WTC11 (cell line): ENCODE data around the gene MIR17HG. TPM values are rescaled to one million over a fixed set of nuclear protein-coding genes. Genes with fewer than 3 reads are reported as not detected.

Source experiments
- ATAC-seq: fragments of 200-7000 bp; cut with Tn5 transposase; 2 replicates; pipeline ENCODE4 v1.10.0; 2021; ENCODE audit warnings: mild to moderate bottlenecking, moderate library complexity
- CTCF ChIA-PET: fragments of 300-600 bp; sonication (Branson Sonifier 250); formaldehyde crosslinking; loops from one replicate; lab custom pipeline; 2021; ENCODE audit warnings: antibody characterized with exemption; lab: Charles Lee
- POLR2A ChIA-PET: fragments of 350-600 bp; sonication (Branson Sonifier 250); formaldehyde crosslinking; loops from one replicate; lab custom pipeline; 2021; ENCODE audit warnings: antibody characterized with exemption; lab: Charles Lee
- DNase-seq: peaks from one replicate; pipeline ENCODE4 v3.0.0; 2021; ENCODE audit warnings: low spot score
- H3K27ac Mint-ChIP-seq: 2 replicates; pipeline ENCODE4 v1.8.0; 2021; ENCODE audit warnings: mixed read lengths
- H3K27me3 Mint-ChIP-seq: 2 replicates; pipeline ENCODE4 v1.8.0; 2021; ENCODE audit warnings: low read depth, mild to moderate bottlenecking, moderate library complexity, mixed read lengths
- H3K36me3 Mint-ChIP-seq: 2 replicates; pipeline ENCODE4 v1.8.0; 2021; ENCODE audit warnings: mixed read lengths
- H3K4me1 Mint-ChIP-seq: 2 replicates; pipeline ENCODE4 v1.8.0; 2022; ENCODE audit warnings: mixed read lengths
- H3K4me3 Mint-ChIP-seq: 2 replicates; pipeline ENCODE4 v1.8.0; 2021; ENCODE audit warnings: mild to moderate bottlenecking, moderate library complexity, mixed read lengths
- H3K9me3 Mint-ChIP-seq: 2 replicates; pipeline ENCODE4 v1.8.0; 2021; ENCODE audit warnings: mixed read lengths
- ARID4B ChIP-seq: sonication (generic); formaldehyde crosslinking; IDR thresholded peaks from 2 replicates; pipeline ENCODE4 v1.8.0; 2023; ENCODE audit warnings: missing genetic modification reagents, mild to moderate bottlenecking, borderline replicate concordance
- ATF2 ChIP-seq: sonication (generic); formaldehyde crosslinking; IDR thresholded peaks from 2 replicates; pipeline ENCODE4 v1.8.1; 2022; ENCODE audit warnings: low read depth, missing genetic modification reagents, borderline replicate concordance
- CREB1 ChIP-seq: sonication (generic); formaldehyde crosslinking; IDR thresholded peaks from 2 replicates; pipeline ENCODE4 v1.8.0; 2023; ENCODE audit warnings: mild to moderate bottlenecking, missing genetic modification reagents
- CTCF ChIP-seq: fragments of 200-600 bp; IDR thresholded peaks from 2 replicates; pipeline ENCODE4 v1.8.0; 2022; ENCODE audit warnings: antibody characterized with exemption
- ERG ChIP-seq: fragments of 250-450 bp; sonication (Bioruptor Pico); IDR thresholded peaks from 2 replicates; pipeline ENCODE4 v1.8.0; 2021; ENCODE audit warnings: mild to moderate bottlenecking
- FOXJ3 ChIP-seq: sonication (generic); formaldehyde crosslinking; IDR thresholded peaks from 2 replicates; pipeline ENCODE4 v1.9.0; 2021; ENCODE audit warnings: missing genetic modification reagents, mild to moderate bottlenecking, borderline replicate concordance
- FOXK1 ChIP-seq: sonication (generic); formaldehyde crosslinking; IDR thresholded peaks from 2 replicates; pipeline ENCODE4 v1.8.0; 2022; ENCODE audit warnings: mild to moderate bottlenecking, moderate library complexity, missing genetic modification reagents
- GABPB1 ChIP-seq: sonication (generic); formaldehyde crosslinking; IDR thresholded peaks from 2 replicates; pipeline ENCODE4 v1.8.1; 2023; ENCODE audit warnings: mild to moderate bottlenecking, missing genetic modification reagents
- GTF2I ChIP-seq: fragments of 250-450 bp; sonication (Bioruptor Pico); conservative IDR thresholded peaks from 2 replicates; pipeline ENCODE4 v1.4.0; 2021; ENCODE audit warnings: mild to moderate bottlenecking
- HMGA2 ChIP-seq: fragments of 250-450 bp; sonication (Bioruptor Pico); IDR thresholded peaks from 2 replicates; pipeline ENCODE4 v1.4.0; 2021; ENCODE audit warnings: mild to moderate bottlenecking, moderate library complexity
- IRF1 ChIP-seq: sonication (generic); formaldehyde crosslinking; IDR thresholded peaks from 2 replicates; pipeline ENCODE4 v1.8.0; 2023; ENCODE audit warnings: missing genetic modification reagents
- NR2C2 ChIP-seq: sonication (generic); formaldehyde crosslinking; IDR thresholded peaks from 2 replicates; pipeline ENCODE4 v1.8.0; 2022; ENCODE audit warnings: mild to moderate bottlenecking, missing genetic modification reagents
- TCF7 ChIP-seq: sonication (generic); formaldehyde crosslinking; IDR thresholded peaks from 2 replicates; pipeline ENCODE4 v1.8.0; 2022; ENCODE audit warnings: mild to moderate bottlenecking, low read depth, missing genetic modification reagents, moderate library complexity
- TEAD4 ChIP-seq: sonication (generic); formaldehyde crosslinking; IDR thresholded peaks from 2 replicates; pipeline ENCODE4 v1.8.0; 2022; ENCODE audit warnings: mild to moderate bottlenecking, missing genetic modification reagents
- ZNF263 ChIP-seq: sonication (generic); formaldehyde crosslinking; IDR thresholded peaks from 2 replicates; pipeline ENCODE4 v1.8.1; 2022; ENCODE audit warnings: low read depth, mild to moderate bottlenecking, moderate library complexity, missing genetic modification reagents
- ZNF317 ChIP-seq: sonication (generic); formaldehyde crosslinking; IDR thresholded peaks from 2 replicates; pipeline ENCODE4 v1.8.1; 2023; ENCODE audit warnings: low read depth, mild to moderate bottlenecking, moderate library complexity, missing genetic modification reagents, borderline replicate concordance
- ZNF416 ChIP-seq: fragments of 250-450 bp; sonication (Bioruptor Pico); IDR thresholded peaks from 2 replicates; pipeline ENCODE4 v1.9.0; 2021; ENCODE audit warnings: mild to moderate bottlenecking, inconsistent platforms
- ZNF512 ChIP-seq: sonication (generic); formaldehyde crosslinking; IDR thresholded peaks from 2 replicates; pipeline ENCODE4 v1.8.1; 2022; ENCODE audit warnings: missing genetic modification reagents, borderline replicate concordance
- total RNA-seq: library from RNA; stranded (reverse); gene quantifications from 3 replicates; pipeline ENCODE4 v1.2.3, GENCODE V29; 2021

MIR17HG gene
- total RNA-seq, 1 experiment from 2014 or later = 37.1 TPM

GRCh38 chr13:91331047-91331915, 16.2 kb upstream of the MIR17HG start:
- ChIA-PET CTCF (no interaction called here), POLR2A (no interaction called here)
- no peak for ATAC-seq
- no peak overlapping the region for H3K4me3 Mint-ChIP-seq
- no peaks in the 10 kb centered on the region for H3K4me1 Mint-ChIP-seq
- H3K27ac Mint-ChIP-seq = no peak overlapping the region
- H3K36me3 Mint-ChIP-seq = no peaks in the 10 kb centered on the region
- H3K27me3 Mint-ChIP-seq = no peaks in the 10 kb centered on the region
- no peaks in the 10 kb centered on the region for H3K9me3 Mint-ChIP-seq
- no peak for TF ChIP-seq ZNF263 (CRISPR knock-in tag)
- no peak for TF ChIP-seq CREB1
- TF ChIP-seq IRF1 (CRISPR knock-in tag) = no peak
- TF ChIP-seq GTF2I (CRISPR knock-in tag) = no peak
- TF ChIP-seq ARID4B (CRISPR knock-in tag) = no peak
- no peak for TF ChIP-seq NR2C2 (CRISPR knock-in tag)
- no peak for TF ChIP-seq ZNF317 (CRISPR knock-in tag)
- TF ChIP-seq TEAD4 (CRISPR knock-in tag) = no peak
- no peak for TF ChIP-seq HMGA2 (CRISPR knock-in tag)
- TF ChIP-seq CTCF = no peak
- TF ChIP-seq TCF7 (CRISPR knock-in tag) = no peak
- no peak for TF ChIP-seq FOXJ3 (CRISPR knock-in tag)
- TF ChIP-seq ZNF416 (CRISPR knock-in tag) = no peak
- TF ChIP-seq ATF2 = no peak
- TF ChIP-seq ERG (CRISPR knock-in tag) = no peak
- no peak for TF ChIP-seq FOXK1 (CRISPR knock-in tag)
- TF ChIP-seq ZNF512 (CRISPR knock-in tag) = no peak
- TF ChIP-seq GABPB1 (CRISPR knock-in tag) = no peak
- no peak for DNase-seq
